Activated CD4-positive, alpha-beta T cell treated with anti-CD3 and anti-CD28 coated beads for 36 hours (primary cell): Measurements from ENCODE around the gene ASIC3. TPM values are rescaled to one million over a fixed set of nuclear protein-coding genes. Genes with fewer than 3 reads are reported as not detected.

Experiments used
- ATAC-seq: fragments of 200-7000 bp; cut with Tn5 transposase; one replicate; pipeline ENCODE4 v1.10.0; 2021; ENCODE audit warnings: mild to moderate bottlenecking, moderate library complexity
- CTCF ChIA-PET: fragments of 350-600 bp; sonication (Branson Sonifier 250); formaldehyde crosslinking; loops from one replicate; lab custom pipeline; 2021; ENCODE audit warnings: antibody characterized with exemption; lab: Charles Lee
- POLR2A ChIA-PET: fragments of 350-600 bp; sonication (Branson Sonifier 250); formaldehyde crosslinking; loops from one replicate; lab custom pipeline; 2021; ENCODE audit warnings: antibody characterized with exemption, inconsistent platforms; lab: Charles Lee
- DNase-seq: peaks from one replicate; pipeline ENCODE4 v3.0.0-alpha.2; 2020
- H3K27ac Mint-ChIP-seq: one replicate; pipeline ENCODE4 v1.8.0; 2021; ENCODE audit warnings: mixed read lengths
- H3K27me3 Mint-ChIP-seq: one replicate; pipeline ENCODE4 v1.8.0; 2021; ENCODE audit warnings: mixed read lengths
- H3K36me3 Mint-ChIP-seq: one replicate; pipeline ENCODE4 v1.8.0; 2021; ENCODE audit warnings: low read depth, mixed read lengths
- H3K4me1 Mint-ChIP-seq: one replicate; pipeline ENCODE4 v1.8.0; 2021; ENCODE audit warnings: mixed read lengths
- H3K4me3 Mint-ChIP-seq: one replicate; pipeline ENCODE4 v1.8.0; 2021; ENCODE audit warnings: mild to moderate bottlenecking, moderate library complexity, mixed read lengths
- H3K9me3 Mint-ChIP-seq: one replicate; pipeline ENCODE4 v1.8.0; 2021; ENCODE audit warnings: low read depth, mixed read lengths
- intact Hi-C, 2 experiments: fragments of 100-400 bp; cut with DNase I in 1 of 2; cut with micrococcal nuclease in 1 of 2; formaldehyde crosslinking; loops; one replicate each; pipeline versions ENCODE4 v1.14.2 to v1.15.1; 2022 to 2024; cut with DNase I, micrococcal nuclease
- total RNA-seq, 2 experiments: library from RNA; stranded (reverse); gene quantifications; one replicate each; pipeline ENCODE4 v1.2.3, GENCODE V29; 2021

ASIC3 gene
- total RNA-seq, 2 experiments from 2014 or later: 5.5 to 6.7 TPM

DNA sequence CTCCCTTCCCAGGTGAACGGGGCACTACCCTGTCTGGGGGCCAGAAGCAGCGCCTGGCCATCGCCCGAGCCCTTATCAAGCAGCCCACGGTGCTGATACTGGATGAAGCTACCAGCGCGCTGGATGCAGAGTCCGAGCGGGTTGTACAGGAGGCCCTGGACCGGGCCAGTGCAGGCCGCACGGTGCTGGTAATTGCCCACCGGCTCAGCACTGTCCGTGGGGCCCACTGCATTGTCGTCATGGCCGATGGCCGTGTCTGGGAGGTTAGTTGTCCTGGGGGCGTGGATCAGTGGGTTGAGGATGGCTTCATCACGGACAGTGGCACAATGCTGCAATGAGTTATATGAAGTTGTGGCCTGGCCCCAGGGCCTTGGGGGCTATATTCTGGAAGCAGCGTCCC lies 4.4 kb upstream of the ASIC3 start:
- H3K36me3 Mint-ChIP-seq: peaks cover 1% of the 10 kb centered on the region
- ChIA-PET POLR2A (no interaction called here), CTCF (interaction anchor here (0.6 to 0.8 kb wide), 2 partner anchors 67 to 126 kb away, joined by 3 read pairs; no protein-coding TSS in a partner anchor)
- no peak overlapping the region for H3K4me3 Mint-ChIP-seq
- H3K27me3 Mint-ChIP-seq: no peaks in the 10 kb centered on the region
- no peaks in the 10 kb centered on the region for H3K9me3 Mint-ChIP-seq
- DNase-seq: no peak
- ATAC-seq: no peak
- intact Hi-C loops: no loop called here
- H3K4me1 Mint-ChIP-seq: peaks cover 11% of the 10 kb centered on the region
- H3K27ac Mint-ChIP-seq: no peak overlapping the region

DNA sequence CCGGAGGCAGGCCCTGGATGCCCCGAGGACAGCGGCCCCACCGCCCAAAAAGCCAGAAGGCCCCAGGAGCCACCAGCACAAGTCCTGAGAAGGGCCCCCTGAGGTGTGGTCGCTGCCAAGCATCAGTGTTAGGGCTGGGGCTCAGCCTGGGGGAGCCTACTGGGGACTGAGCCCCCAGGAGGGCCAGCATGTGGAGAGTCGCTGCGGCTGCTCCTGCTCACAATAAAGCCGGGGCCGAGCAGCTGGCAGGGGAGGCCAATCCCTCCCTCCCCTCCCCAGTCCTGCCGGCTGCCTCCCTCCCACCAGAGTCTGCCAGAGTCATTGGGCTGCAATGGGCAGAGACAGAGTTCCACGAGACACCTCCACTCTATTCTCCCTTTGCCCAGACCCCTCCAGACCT lies 3.1 kb upstream of the ASIC3 start:
- intact Hi-C loops: no loop called here
- ATAC-seq (no peak), DNase-seq (no peak)
- CTCF ChIA-PET: interaction anchor here (0.6 kb wide), 2 partner anchors 47 to 1295 kb away, joined by 3 read pairs; no protein-coding TSS in a partner anchor
- POLR2A ChIA-PET: no interaction called here
- no peaks in the 10 kb centered on the region for H3K27me3 Mint-ChIP-seq
- H3K36me3 Mint-ChIP-seq: peaks cover 1% of the 10 kb centered on the region
- H3K9me3 Mint-ChIP-seq: no peaks in the 10 kb centered on the region
- no peak overlapping the region for H3K27ac Mint-ChIP-seq
- no peaks in the 10 kb centered on the region for H3K4me1 Mint-ChIP-seq
- no peak overlapping the region for H3K4me3 Mint-ChIP-seq

DNA sequence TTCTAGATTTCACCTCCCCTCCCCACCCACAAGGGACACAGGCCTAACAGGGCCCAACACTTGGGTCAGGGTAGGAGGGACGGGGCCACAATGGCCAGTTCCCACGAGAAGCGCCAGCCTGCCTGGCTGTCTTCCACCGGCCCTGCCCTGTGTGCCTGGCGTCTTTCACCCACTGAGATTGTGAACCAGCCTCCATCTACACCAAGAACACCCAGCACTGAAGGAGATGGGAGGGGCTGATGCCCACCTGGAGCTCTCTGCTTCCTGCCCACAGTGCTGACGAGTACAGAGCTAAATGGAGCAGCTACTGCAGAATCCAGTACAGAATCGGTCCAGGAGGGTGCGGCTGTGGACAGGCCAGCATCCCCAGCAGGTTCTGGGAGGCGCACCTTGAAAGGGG lies 2.4 kb upstream of the ASIC3 start:
- H3K4me1 Mint-ChIP-seq: no peaks in the 10 kb centered on the region
- H3K27me3 Mint-ChIP-seq: no peaks in the 10 kb centered on the region
- no peak for DNase-seq
- peaks cover 1% of the 10 kb centered on the region for H3K36me3 Mint-ChIP-seq
- ChIA-PET POLR2A (no interaction called here), CTCF (interaction anchor here (0.9 kb wide), 1 partner anchor 14 kb away, joined by 3 read pairs; no protein-coding TSS in a partner anchor)
- intact Hi-C loops: no loop called here
- ATAC-seq: no peak
- no peak overlapping the region for H3K27ac Mint-ChIP-seq
- no peak overlapping the region for H3K4me3 Mint-ChIP-seq
- H3K9me3 Mint-ChIP-seq: no peaks in the 10 kb centered on the region

DNA sequence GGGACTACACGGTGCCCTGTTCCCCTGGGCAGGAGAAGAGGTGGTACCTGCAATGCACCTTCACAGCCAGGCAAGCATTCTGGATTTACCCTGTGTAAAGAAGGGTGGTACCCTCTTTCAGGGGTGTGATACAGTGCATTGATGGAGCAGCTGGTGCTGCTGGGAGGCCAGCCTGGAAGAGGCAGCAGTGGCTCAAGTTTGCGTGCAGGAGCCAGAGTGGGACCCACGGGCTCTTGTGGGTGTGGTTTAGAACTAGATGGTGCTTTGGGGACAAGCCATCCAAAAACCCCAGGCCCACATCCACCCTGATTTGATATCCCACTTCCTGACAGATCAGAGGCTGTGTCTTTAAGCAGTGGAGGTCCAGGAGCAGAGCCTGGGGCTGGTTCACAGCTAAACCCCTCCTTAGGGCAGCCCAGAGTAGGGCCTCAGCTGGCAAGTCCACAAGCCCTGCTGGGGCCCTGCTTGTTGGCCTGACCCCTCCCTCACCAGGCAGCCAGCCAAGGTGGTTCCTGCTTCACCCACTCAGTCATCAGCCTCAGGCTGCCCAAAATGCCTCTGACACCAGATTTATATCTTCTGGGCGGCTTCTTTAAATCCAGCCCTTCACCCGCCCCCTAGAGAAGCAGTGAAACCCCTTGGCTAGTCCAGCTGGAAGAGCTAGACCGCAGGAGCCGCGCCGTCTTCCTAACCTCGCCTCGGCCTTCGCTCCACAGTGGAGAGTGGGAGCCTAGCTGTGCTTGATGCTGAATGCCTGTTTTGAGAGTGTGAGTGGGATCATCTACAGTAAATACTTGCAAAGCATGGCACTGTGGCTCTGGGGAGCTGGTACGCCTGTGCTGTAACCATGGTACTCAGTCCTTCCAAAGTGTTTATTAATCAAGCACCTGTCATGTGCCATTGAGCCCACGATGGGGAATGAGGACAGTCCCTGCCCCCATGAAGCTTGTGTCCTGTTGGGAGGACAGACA lies 1.4 kb upstream of the ASIC3 start:
- ChIA-PET CTCF (interaction anchor here (0.9 kb wide), 1 partner anchor 13 kb away, joined by 3 read pairs; no protein-coding TSS in a partner anchor), POLR2A (no interaction called here)
- H3K9me3 Mint-ChIP-seq: no peaks in the 10 kb centered on the region
- peaks cover 1% of the 10 kb centered on the region for H3K36me3 Mint-ChIP-seq
- H3K4me1 Mint-ChIP-seq: no peaks in the 10 kb centered on the region
- no peak overlapping the region for H3K27ac Mint-ChIP-seq
- intact Hi-C loops: no loop called here
- H3K27me3 Mint-ChIP-seq: no peaks in the 10 kb centered on the region
- ATAC-seq (no peak), DNase-seq (no peak)
- no peak overlapping the region for H3K4me3 Mint-ChIP-seq

DNA sequence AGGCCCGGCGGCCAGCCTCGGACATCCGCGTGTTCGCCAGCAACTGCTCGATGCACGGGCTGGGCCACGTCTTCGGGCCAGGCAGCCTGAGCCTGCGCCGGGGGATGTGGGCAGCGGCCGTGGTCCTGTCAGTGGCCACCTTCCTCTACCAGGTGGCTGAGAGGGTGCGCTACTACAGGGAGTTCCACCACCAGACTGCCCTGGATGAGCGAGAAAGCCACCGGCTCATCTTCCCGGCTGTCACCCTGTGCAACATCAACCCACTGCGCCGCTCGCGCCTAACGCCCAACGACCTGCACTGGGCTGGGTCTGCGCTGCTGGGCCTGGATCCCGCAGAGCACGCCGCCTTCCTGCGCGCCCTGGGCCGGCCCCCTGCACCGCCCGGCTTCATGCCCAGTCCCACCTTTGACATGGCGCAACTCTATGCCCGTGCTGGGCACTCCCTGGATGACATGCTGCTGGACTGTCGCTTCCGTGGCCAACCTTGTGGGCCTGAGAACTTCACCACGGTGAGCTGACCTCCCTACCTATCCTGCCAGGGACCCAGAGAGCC lies 656 bp downstream of the ASIC3 start:
- ChIA-PET POLR2A (no interaction called here), CTCF (no interaction called here)
- no peak overlapping the region for H3K27ac Mint-ChIP-seq
- H3K4me1 Mint-ChIP-seq: peaks cover 5% of the 10 kb centered on the region
- H3K9me3 Mint-ChIP-seq: no peaks in the 10 kb centered on the region
- no peaks in the 10 kb centered on the region for H3K27me3 Mint-ChIP-seq
- intact Hi-C loops: no loop called here
- ATAC-seq (no peak), DNase-seq (no peak)
- H3K4me3 Mint-ChIP-seq: no peak overlapping the region
- peaks cover 4% of the 10 kb centered on the region for H3K36me3 Mint-ChIP-seq

DNA sequence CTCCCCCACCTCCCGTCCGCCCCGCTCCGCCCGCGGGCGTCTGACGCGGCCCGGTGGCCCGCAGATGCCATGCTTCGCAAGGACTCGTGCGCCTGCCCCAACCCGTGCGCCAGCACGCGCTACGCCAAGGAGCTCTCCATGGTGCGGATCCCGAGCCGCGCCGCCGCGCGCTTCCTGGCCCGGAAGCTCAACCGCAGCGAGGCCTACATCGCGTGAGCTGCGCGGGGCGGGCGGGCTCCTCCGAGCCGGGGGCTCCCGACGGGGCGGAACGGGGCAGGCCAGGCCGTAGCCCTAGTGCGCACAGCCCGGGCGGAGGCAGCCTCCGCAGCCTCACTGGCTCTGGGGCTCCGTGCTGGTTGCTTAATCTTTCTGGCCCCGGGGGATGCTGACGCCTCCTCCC lies 2.8 kb downstream of the ASIC3 start:
- H3K27ac Mint-ChIP-seq: no peak overlapping the region
- H3K4me3 Mint-ChIP-seq: no peak overlapping the region
- POLR2A ChIA-PET: no interaction called here
- peaks cover 5% of the 10 kb centered on the region for H3K4me1 Mint-ChIP-seq
- H3K27me3 Mint-ChIP-seq: no peaks in the 10 kb centered on the region
- DNase-seq: peak; percentile 76
- intact Hi-C loops: no loop called here
- H3K36me3 Mint-ChIP-seq: peaks cover 2% of the 10 kb centered on the region
- CTCF ChIA-PET: interaction anchor here (0.6 to 0.9 kb wide), 3 partner anchors 9 to 38 kb away, joined by 3 to 4 read pairs (median 3); no protein-coding TSS in a partner anchor
- no peaks in the 10 kb centered on the region for H3K9me3 Mint-ChIP-seq
- ATAC-seq: peak; percentile 72

DNA sequence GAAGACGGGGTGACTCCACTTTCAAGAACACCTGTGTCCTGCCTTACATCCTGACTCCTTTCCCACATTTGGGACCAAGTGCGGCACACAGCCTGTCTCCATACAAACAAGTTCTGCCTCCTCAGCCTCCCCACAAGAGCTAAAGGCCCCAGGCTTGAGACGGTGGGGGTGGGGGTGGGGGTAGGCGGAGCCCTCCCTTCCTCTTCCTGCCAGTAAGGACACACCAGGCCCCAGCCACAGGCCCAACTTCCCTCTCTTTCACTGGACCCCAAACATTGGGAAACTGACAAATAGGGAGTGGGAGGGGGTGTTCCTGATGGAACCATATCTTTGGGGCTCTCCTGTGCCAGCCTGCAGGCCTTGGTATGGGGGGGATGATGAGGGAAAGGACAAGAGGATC lies 4.8 kb downstream of the ASIC3 start:
- no peak for DNase-seq
- peaks cover 2% of the 10 kb centered on the region for H3K36me3 Mint-ChIP-seq
- intact Hi-C loops: no loop called here
- H3K27me3 Mint-ChIP-seq: no peaks in the 10 kb centered on the region
- H3K4me3 Mint-ChIP-seq: no peak overlapping the region
- no peak overlapping the region for H3K27ac Mint-ChIP-seq
- ATAC-seq: no peak
- peaks cover 13% of the 10 kb centered on the region for H3K4me1 Mint-ChIP-seq
- no peaks in the 10 kb centered on the region for H3K9me3 Mint-ChIP-seq
- CTCF ChIA-PET: interaction anchor here (0.6 kb wide), 2 partner anchors 16 kb away, joined by 3 read pairs; no protein-coding TSS in a partner anchor
- POLR2A ChIA-PET: no interaction called here

DNA sequence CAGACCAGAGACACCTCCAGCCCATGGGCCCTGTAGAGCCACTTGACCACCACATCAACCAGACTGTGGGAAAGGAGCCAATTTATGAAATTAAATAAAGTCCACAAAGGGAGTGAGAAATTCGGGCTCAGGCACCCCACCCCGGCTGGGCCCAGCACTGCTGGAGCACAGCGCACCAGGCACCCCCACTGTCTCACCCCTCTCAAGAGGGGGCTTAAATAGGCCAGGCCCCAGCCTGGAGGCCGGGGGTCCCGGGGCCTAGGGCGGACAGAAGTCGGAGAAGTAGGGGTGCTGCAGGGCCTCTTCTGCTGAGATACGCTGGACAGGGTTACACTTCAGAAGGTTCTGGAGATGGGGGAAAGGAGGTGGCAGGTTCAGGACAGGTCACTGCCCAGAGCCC lies 5.4 kb downstream of the ASIC3 start:
- Mint-ChIP-seq H3K4me1 (peaks cover 16% of the 10 kb centered on the region), H3K27me3 (no peaks in the 10 kb centered on the region), H3K27ac (no peak overlapping the region), H3K36me3 (peaks cover 2% of the 10 kb centered on the region), H3K4me3 (no peak overlapping the region), H3K9me3 (no peaks in the 10 kb centered on the region)
- ChIA-PET CTCF (no interaction called here), POLR2A (no interaction called here)
- intact Hi-C loops: no loop called here
- DNase-seq (no peak), ATAC-seq (no peak)

DNA sequence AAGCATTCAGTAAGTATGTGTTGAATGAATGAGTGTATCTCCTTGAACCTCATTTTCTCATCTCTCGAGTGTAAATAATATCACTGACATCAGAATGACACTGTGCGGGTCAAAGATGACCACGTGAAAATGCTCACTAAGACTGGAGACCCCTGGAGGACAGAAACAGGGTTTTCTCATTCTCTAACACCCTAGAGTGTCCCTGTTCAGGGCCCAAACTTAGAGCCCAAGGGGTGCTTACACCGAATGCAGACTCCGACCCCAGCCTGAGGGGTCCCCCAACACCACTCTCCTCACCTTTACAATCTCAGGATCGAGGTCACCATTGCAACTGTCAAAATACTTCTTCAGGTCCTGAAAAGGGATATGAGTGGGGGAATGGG lies 7.9 kb downstream of the ASIC3 start:
- Mint-ChIP-seq H3K4me1 (peaks cover 27% of the 10 kb centered on the region), H3K4me3 (peak overlapping the region; percentile 81), H3K36me3 (peaks cover 2% of the 10 kb centered on the region), H3K27me3 (no peaks in the 10 kb centered on the region), H3K27ac (no peak overlapping the region), H3K9me3 (no peaks in the 10 kb centered on the region)
- ATAC-seq (no peak), DNase-seq (no peak)
- ChIA-PET POLR2A (no interaction called here), CTCF (no interaction called here)
- intact Hi-C loops: loop anchor here (5.0 kb wide), 3 partner anchors 44 to 1929 kb away; partner anchors contain the start of genes ZNF425 (in 1 of the 2) and ZNF775 (in 1 of the 2)

DNA sequence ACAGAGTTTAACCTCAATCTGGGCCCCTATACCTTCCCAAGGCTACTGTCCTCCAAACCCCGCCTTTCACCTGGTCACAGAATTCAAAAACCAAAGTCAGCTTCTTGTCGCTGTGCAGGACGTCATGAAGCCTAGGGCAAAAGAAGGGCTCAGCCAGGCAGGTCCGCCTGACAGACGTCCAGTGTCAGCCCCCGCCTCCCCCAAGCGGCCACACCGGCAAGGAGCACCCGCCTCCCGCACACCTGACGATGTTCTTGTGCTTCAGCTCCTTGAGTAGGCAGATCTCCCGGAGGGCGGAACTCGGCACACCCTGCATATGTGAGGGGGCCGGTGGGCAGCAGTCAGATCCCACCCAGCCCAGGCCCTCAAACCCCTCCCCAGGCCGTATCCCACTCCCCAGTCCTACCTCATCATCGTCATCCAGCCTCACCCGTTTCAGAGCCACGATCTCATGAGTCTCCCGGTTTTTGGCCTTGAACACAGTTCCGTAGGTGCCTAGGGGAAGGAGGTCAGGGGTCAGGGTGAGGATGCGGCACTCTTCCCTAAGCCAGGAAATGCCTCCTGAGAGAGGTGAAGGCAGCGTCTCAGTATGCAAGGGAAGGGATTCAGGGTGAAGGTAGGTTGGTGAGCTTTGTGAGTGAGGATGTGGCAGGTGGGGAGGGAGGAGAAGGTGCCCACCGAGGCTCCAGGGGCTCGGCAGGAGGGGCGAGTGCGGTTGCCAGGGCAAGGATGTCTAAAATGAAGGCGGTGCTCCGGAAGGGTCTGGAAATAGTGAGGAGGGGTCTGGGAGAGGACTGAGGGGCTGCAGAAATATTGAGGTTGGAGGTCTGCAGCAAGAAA lies 8.6 kb downstream of the ASIC3 start:
- no peaks in the 10 kb centered on the region for H3K27me3 Mint-ChIP-seq
- H3K4me3 Mint-ChIP-seq: peak overlapping the region; percentile 81
- POLR2A ChIA-PET: no interaction called here
- peaks cover 33% of the 10 kb centered on the region for H3K4me1 Mint-ChIP-seq
- ATAC-seq (no peak), DNase-seq (no peak)
- CTCF ChIA-PET: no interaction called here
- peak overlapping the region; percentile 66 for H3K27ac Mint-ChIP-seq
- no peaks in the 10 kb centered on the region for H3K9me3 Mint-ChIP-seq
- intact Hi-C loops: loop anchor here (5.0 kb wide), 3 partner anchors 45 to 1930 kb away; partner anchors contain the start of genes ZNF425 (in 1 of the 2) and ZNF775 (in 1 of the 2)
- peaks cover 2% of the 10 kb centered on the region for H3K36me3 Mint-ChIP-seq

DNA sequence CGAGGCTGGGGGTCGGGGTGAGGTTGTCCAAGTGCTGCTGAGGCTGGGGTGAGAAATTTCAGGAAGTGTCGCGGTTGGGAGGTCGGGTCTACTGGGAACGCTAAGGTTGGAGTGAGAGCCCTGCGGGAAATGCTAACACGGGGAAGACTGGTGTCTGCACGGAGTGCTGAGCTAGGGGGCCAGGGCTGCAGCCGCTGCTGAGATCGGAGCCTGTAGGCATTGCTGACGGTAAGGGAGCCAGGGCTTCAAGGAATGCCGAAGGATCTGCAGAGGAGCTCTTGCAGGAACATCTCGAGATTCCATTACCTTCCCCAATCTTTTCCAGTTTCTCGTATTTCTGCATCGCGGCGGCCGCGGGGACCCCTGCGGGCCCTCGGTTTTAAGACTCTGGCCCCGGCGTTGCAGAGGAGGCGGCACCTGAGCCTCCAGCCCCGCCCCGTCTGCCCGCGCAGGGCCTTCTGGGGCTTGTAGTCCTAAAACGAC lies 9.2 kb downstream of the ASIC3 start, which contains the start of gene CDK5:
Gene CDK5, minus strand, starts transcription at position 392 of the 483 bp plus-strand sequence. Its CDS starts 49 bp downstream, at position 343.
- ChIA-PET CTCF (no interaction called here), POLR2A (no interaction called here)
- no peaks in the 10 kb centered on the region for H3K9me3 Mint-ChIP-seq
- peaks cover 31% of the 10 kb centered on the region for H3K4me1 Mint-ChIP-seq
- no peaks in the 10 kb centered on the region for H3K27me3 Mint-ChIP-seq
- peak within 1 kb of the TSS; percentile 81 for H3K4me3 Mint-ChIP-seq
- peak; percentile 3 for ATAC-seq
- H3K27ac Mint-ChIP-seq: peak within 1 kb of the TSS; percentile 94
- intact Hi-C loops: loop anchor here (5.0 kb wide), 3 partner anchors 45 to 1930 kb away; partner anchors contain the start of genes ZNF425 (in 1 of the 2) and ZNF775 (in 1 of the 2)
- peaks cover under 1% of the 10 kb centered on the region for H3K36me3 Mint-ChIP-seq
- DNase-seq: no peak
